Measurements from ENCODE around the gene SPTAN1.

- TF ChIP-seq, protein P1, sequence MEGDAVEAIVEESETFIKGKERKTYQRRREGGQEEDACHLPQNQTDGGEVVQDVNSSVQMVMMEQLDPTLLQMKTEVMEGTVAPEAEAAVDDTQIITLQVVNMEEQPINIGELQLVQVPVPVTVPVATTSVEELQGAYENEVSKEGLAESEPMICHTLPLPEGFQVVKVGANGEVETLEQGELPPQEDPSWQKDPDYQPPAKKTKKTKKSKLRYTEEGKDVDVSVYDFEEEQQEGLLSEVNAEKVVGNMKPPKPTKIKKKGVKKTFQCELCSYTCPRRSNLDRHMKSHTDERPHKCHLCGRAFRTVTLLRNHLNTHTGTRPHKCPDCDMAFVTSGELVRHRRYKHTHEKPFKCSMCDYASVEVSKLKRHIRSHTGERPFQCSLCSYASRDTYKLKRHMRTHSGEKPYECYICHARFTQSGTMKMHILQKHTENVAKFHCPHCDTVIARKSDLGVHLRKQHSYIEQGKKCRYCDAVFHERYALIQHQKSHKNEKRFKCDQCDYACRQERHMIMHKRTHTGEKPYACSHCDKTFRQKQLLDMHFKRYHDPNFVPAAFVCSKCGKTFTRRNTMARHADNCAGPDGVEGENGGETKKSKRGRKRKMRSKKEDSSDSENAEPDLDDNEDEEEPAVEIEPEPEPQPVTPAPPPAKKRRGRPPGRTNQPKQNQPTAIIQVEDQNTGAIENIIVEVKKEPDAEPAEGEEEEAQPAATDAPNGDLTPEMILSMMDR (IDR thresholded peaks at IDR 0.05): no peak
- TF ChIP-seq POLR2AphosphoS5 (IDR thresholded peaks at IDR 0.05): no peak
- TF ChIP-seq POLR2A (IDR thresholded peaks at IDR 0.05): no peak
- TF ChIP-seq EP300 (IDR thresholded peaks at IDR 0.05): no peak
Observed at GRCh38 chr9:128634651-128635262, 82.4 kb downstream of the SPTAN1 start.

All from gastroesophageal sphincter (tissue), 3 donors.